SK-MEL-5 (cell line): ENCODE results near the gene TGFBR1. TPM values are rescaled to one million over a fixed set of nuclear protein-coding genes. Genes with fewer than 3 reads are reported as not detected.
A peak's percentile ranks its signal among the peaks of the same experiment; 100 is the strongest.

Experiments used
- DNase-seq: peaks from one replicate; pipeline ENCODE4 v3.0.0-alpha.2; 2016; ENCODE audit warnings: low read depth, low spot score
- in situ Hi-C: cut with HindIII; loops from 2 replicates; pipeline ENCODE4 v1.10.0; 2016; ENCODE audit warnings: low sequenced_read_pairs, high pct_unique_total_duplicates, low pct_unique_long_range_greater_than_20kb
- total RNA-seq: library from RNA; depleted of rRNA; stranded (reverse); fragments of >200 nt; shearing (Covaris generic); gene quantifications from 2 replicates; pipeline ENCODE4 v1.2.3, GENCODE V29; 2014

The TGFBR1 gene
- total RNA-seq, 1 experiment from 2014 or later, result 122 TPM

DNA sequence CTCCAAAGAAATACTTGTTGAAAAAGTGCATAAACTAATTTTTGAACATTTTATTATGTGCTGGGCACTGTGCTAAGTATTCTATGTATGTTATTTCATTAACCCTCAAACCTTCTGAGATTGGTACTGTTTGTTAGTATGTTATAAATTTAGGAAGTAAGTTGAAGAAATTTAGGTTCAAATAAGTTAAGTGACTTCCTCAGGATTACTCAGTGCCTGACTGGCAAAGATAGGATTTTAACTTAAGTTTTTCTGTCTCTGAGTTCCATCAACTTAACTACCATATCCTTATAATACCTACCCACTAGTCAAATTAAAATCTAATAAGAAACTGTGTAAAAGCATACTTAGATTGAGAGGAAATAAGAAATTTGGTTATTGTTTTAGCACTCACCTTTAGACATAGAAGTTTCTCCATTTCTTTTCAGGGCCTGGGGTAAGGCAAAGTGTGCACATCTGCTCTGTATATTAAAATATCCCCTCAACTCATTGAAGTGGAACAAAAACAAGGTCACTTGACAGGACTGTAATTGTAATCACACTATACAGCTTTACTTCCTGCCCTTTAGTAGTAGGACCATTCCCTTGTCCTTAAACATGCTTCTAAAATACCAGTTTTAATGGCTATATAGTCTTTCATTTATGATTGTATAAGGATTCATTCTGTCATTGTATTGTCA, 15.2 kb downstream of the TGFBR1 start:
- DNase-seq, result no peak
- in situ Hi-C loops, result no loop called here

DNA sequence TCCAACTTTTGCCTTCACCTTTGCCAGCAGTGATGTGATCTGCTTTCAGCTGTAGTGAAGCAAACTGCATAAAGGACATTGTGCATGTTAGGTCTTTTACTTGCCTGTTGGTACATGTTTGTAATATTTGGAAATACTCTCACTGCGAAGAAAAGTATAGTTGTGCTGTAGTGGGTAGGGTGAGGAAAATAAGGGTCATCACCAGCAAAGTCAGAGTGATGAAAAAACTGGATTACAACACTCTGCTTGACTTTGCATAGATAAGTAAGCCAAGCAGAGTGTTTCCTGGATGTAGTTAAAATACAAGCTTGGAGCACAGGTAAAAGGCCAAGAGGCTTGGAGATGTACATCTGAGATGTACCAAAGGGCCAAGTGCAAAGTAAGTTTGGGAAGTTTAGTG, 16.7 kb downstream of the TGFBR1 start:
- DNase-seq, result no peak
- in situ Hi-C loops, result no loop called here

DNA sequence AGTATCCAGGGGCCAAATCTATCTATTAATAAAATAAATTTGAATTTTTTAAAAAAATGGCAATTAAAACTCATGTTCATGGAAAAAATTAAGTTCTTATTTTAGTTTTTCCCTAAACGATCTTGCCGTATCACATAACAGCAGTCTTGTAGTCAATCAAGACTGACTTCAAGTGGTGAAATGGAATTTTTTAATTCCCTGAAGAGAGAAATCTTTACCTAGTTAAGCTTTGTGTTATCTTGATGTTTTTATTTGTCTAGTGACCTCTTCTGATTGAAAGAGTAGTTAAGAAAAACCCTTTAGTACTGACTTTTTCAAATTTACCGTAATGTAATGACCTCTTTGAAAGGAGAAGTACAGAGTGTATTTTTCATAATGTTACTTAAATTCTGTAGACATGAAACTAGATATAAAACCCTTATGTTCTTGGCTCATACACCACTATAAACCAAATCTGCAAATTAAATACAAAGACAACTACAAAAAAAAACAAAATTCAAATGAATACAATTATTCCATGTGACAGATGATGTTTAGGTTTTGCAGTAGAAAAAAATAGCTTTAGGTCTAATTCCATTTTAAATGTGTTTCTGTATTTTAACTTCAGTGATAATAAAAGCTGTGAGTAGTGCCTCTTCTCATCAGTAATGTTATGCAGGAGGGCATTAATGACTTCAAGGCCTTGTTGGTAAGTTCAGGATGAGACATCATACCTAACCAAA, 19.8 kb downstream of the TGFBR1 start:
- in situ Hi-C loops, result loop anchor here (25.0 kb wide), 1 partner anchor 112 kb away; no protein-coding TSS in a partner anchor
- no peak for DNase-seq

DNA sequence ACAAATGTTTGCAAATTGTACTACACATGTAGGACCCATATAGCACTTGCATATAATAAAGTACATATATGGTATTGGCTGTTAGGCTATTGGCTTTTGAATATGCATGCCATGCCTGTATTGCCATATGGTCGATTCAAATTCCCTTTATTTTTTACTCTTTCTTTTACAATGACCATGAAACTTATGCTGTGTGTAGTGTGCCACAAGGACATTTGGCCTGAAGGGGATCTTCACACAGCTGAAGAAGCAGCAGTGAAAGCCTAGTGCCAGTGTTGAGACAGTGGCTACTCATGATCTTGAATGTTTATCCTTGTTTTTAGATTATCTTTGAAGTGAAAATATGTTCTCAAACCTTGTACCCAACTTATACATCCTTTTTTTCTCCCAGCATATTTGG, 20.5 kb downstream of the TGFBR1 start:
- in situ Hi-C loops, result loop anchor here (25.0 kb wide), 1 partner anchor 113 kb away; no protein-coding TSS in a partner anchor

DNA sequence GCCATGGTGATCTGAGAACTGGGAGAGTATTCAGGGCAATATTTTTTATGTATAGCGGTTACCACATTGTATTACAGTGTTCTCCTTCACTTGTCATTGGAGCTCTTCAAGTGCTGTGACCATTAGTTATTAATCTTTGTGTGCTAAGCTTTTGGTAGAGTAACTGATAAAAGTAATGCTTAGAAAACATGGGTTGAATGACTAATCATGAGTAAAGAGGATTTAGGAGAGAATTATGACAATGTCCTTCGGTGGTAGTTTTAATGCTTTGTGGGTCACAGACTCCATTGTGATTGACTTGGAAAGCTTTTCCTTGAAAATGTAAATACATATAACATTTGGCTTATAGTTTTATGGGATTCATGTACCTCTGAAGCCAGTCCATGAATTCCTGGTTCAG, 21.4 kb downstream of the TGFBR1 start:
- in situ Hi-C loops, result loop anchor here (25.0 kb wide), 1 partner anchor 114 kb away; no protein-coding TSS in a partner anchor
- DNase-seq, result no peak

More for the DNA sequence above, 20.5 kb downstream of the TGFBR1 start:
- no peak for DNase-seq

DNA sequence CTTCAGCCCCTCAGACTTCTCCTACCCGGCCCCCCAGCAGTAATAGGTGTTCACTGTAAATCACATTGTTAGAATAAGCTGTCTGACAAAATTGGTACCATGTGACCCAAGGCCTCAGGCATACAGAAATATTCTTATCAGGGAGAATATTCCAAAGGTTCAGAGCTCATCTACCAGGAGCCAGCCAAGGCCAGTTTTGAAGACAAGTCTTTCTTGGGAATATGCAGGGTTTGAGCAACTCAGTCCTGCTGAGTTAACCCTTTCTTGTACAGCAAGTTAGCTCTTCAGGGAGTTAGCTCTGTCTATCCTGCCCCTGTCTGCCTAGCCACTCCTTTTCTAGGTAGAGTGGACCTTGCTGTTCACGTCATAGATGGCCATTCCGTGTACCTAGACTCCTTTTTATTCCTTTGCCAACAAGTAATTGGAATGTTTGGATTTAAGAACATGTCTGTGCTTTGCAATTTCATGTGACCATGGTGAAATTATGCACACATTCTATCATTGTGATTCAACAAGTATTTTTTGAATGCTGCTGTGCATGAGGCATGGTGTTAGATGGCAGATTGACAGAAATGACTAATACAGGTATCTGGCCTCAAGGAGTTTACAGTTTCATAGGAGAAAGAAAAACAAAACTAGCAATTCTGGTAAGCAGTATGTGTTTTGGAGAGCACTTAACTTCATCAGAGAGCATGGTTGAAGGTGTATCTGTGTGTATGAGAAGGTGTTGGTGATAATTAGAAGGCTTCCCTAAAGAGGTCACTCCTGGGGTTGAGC, 22.6 kb downstream of the TGFBR1 start:
- in situ Hi-C loops, result loop anchor here (25.0 kb wide), 1 partner anchor 115 kb away; no protein-coding TSS in a partner anchor
- no peak for DNase-seq

DNA sequence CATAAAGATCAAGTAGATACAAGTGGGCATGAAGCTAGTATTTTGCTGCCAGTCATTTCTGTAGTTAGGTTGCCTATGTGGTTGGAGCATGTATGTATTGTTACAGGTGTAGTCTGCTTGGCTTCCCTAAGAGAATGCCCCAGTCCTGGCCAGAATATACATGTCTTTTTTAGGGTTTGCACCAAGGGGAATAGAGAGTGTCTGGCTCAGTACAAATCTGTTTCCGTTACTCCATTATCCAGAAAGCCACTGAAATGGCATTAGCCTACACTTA, 23.2 kb downstream of the TGFBR1 start:
- in situ Hi-C loops, result loop anchor here (25.0 kb wide), 1 partner anchor 116 kb away; no protein-coding TSS in a partner anchor
- DNase-seq, result no peak

- in situ Hi-C loops, result loop anchor here (25.0 kb wide), 1 partner anchor 117 kb away; no protein-coding TSS in a partner anchor
- DNase-seq, result no peak
Measured at GRCh38 chr9:99129091-99129490, 24.2 kb downstream of the TGFBR1 start.

DNA sequence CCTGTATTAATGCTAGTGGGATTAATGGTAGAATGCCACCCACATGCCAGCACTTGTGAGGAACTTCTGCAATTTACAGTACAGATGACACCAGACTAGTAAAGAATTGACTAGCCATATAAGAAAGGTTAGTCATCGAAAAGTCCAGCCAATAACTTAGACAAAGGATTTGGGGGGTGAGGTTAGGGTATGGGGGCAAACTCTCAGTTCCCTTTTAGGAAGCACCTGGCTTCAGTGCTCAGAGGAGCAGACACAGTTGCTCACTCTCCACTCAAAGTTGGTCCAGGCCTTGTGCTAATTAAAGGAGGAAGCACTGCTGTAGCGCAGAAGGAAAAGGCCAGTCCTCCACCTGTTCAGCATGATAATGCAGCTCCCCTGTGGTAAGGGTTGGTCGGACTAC, 25.2 kb downstream of the TGFBR1 start:
- in situ Hi-C loops, result loop anchor here (25.0 kb wide), 1 partner anchor 118 kb away; no protein-coding TSS in a partner anchor
- DNase-seq, result no peak

DNA sequence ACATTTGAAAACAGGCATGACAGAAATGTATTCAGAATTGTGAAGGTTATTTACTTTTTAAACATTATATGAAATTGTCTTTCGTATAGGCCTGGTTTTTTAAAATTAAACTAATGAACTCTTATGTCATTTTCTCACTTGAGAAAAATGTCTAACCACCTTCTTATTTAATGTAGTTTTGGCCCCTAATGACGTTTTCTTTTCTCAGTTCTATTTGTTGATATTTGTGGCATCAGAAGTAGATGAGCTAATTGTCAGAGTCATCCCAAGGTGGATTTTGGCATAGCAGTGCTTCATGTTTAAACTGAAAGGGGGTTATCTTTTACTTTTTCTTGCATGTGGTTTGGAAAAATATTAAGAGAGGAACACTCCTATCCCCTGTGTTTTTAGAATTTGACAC, 28.2 kb downstream of the TGFBR1 start:
- DNase-seq, result no peak
- in situ Hi-C loops, result loop anchor here (25.0 kb wide), 1 partner anchor 121 kb away; no protein-coding TSS in a partner anchor

- in situ Hi-C loops, result loop anchor here (25.0 kb wide), 1 partner anchor 123 kb away; no protein-coding TSS in a partner anchor
- no peak for DNase-seq
Measured at GRCh38 chr9:99134893-99135341, 30.0 kb downstream of the TGFBR1 start.

DNA sequence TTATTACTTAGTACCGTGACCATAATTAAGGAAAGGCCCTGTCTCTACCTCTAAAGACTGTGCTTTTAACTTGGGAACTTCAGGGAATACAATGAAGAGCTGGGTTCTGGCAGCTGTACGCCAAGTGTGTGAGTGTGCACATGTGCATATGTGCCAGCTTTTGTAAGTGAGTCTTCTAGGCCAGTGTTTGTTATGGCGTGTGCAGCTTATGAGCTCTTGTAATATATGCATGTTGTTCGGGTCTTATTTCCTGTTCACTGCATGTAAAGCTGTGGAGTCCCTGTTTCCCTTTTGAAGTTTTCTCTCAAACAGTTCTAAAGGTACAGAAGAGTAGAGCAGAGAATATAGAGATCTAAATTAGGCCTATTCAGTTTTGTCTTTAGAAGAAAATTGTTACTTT, 30.5 kb downstream of the TGFBR1 start:
- in situ Hi-C loops, result loop anchor here (25.0 kb wide), 1 partner anchor 123 kb away; no protein-coding TSS in a partner anchor
- no peak for DNase-seq

GRCh38 chr9:99137225-99137624, 32.3 kb downstream of the TGFBR1 start:
- in situ Hi-C loops, result loop anchor here (25.0 kb wide), 1 partner anchor 125 kb away; no protein-coding TSS in a partner anchor
- no peak for DNase-seq

GRCh38 chr9:99137891-99138290, 33.0 kb downstream of the TGFBR1 start:
- in situ Hi-C loops, result loop anchor here (25.0 kb wide), 1 partner anchor 126 kb away; no protein-coding TSS in a partner anchor
- peak; percentile 64 for DNase-seq

GRCh38 chr9:99138424-99139284, 33.7 kb downstream of the TGFBR1 start:
- DNase-seq, result peak; percentile 94
- in situ Hi-C loops, result loop anchor here (25.0 kb wide), 1 partner anchor 126 kb away; no protein-coding TSS in a partner anchor

- in situ Hi-C loops, result loop anchor here (25.0 kb wide), 1 partner anchor 128 kb away; no protein-coding TSS in a partner anchor
- no peak for DNase-seq
Measured at GRCh38 chr9:99139868-99140267, 35.0 kb downstream of the TGFBR1 start.
